AG04450 (cell line): ENCODE results near the gene GRM5. TPM values are rescaled to one million over a fixed set of nuclear protein-coding genes. Genes with fewer than 3 reads are reported as not detected.
"Not testable (repeated sequence)": the region's sequence is repeated elsewhere in the genome, so short reads cannot be mapped to it uniquely, and the experiment has no call there.

Experiments used
- CTCF ChIA-PET: fragments of 300-600, 350-600 bp; formaldehyde crosslinking; extraction: SDS; loops from one replicate; lab custom pipeline; 2022; ENCODE audit warnings: antibody characterized with exemption, inconsistent platforms; lab: Charles Lee
- POLR2A ChIA-PET: fragments of 350-600 bp; formaldehyde crosslinking; extraction: SDS; loops from one replicate; lab custom pipeline; 2021; ENCODE audit warnings: antibody characterized with exemption, inconsistent platforms; lab: Yijun Ruan, JAX
- DNase-seq: peaks from one replicate; pipeline ENCODE4 v3.0.0-alpha.2; 2011; ENCODE audit warnings: low read depth, low spot score
- H3K27ac ChIP-seq: one replicate; pipeline ENCODE4 v1.5.1; 2012; ENCODE audit warnings: low read depth, low read length, control low read depth
- H3K27me3 ChIP-seq: one replicate; pipeline ENCODE4 v1.6.0; 2012; ENCODE audit warnings: low read length; ENCODE audit not compliant: control insufficient read depth, insufficient read depth
- H3K4me3 ChIP-seq: 2 replicates; pipeline ENCODE4 v1.5.1; 2011; ENCODE audit warnings: mild to moderate bottlenecking, low read depth, low read length, control low read depth
- H3K9me3 ChIP-seq: 2 replicates; pipeline ENCODE4 v1.5.1; 2012; ENCODE audit warnings: low read length; ENCODE audit not compliant: control insufficient read depth, insufficient read depth
- polyA plus RNA-seq: library from polyadenylated mRNA; depleted of rRNA; stranded (reverse); fragments of >200 nt; gene quantifications from 2 replicates; pipeline ENCODE4 v1.2.3, GENCODE V29; 2011
- TF ChIP-seq, protein P1 (sequence below): IDR thresholded peaks from 2 replicates; pipeline ENCODE4 v1.5.1; 2011; ENCODE audit warnings: low read depth, low read length, control low read depth, inconsistent platforms

The GRM5 gene
- polyA plus RNA-seq, 1 experiment: 0.01 TPM

GRCh38 chr11:89061839-89062238 is 3.9 kb downstream of the GRM5 start:
- POLR2A ChIA-PET, DNase-seq, H3K27ac ChIP-seq, CTCF ChIA-PET, H3K4me3 ChIP-seq, H3K27me3 ChIP-seq, H3K9me3 ChIP-seq: not testable (repeated sequence)

DNA sequence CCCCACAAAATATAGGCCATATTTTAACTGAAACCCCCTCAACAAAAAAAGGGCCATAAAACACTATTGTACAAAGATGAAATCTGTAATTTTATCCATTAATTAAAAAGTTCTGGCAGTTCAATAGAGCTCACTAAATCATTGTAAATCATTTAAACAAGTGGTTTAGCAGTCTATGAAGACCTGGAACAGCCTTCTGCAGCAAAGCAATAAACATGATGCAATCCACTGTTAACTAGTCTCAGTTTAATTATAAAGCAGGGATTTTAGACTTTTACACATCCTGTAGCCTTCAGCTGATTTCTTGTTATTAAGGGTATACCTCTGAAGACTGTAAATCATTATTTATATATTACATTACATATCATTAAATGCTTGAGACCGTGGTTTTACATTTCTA is 8.4 kb downstream of the GRM5 start:
- H3K27ac ChIP-seq, H3K27me3 ChIP-seq, H3K4me3 ChIP-seq, CTCF ChIA-PET, DNase-seq, H3K9me3 ChIP-seq, POLR2A ChIA-PET: not testable (repeated sequence)

- POLR2A ChIA-PET: no interaction called here
- no peak overlapping the region for H3K4me3 ChIP-seq
- H3K27ac ChIP-seq: no peak overlapping the region
- no peaks in the 10 kb centered on the region for H3K27me3 ChIP-seq
- H3K9me3 ChIP-seq: no peaks in the 10 kb centered on the region
- TF ChIP-seq, protein P1, sequence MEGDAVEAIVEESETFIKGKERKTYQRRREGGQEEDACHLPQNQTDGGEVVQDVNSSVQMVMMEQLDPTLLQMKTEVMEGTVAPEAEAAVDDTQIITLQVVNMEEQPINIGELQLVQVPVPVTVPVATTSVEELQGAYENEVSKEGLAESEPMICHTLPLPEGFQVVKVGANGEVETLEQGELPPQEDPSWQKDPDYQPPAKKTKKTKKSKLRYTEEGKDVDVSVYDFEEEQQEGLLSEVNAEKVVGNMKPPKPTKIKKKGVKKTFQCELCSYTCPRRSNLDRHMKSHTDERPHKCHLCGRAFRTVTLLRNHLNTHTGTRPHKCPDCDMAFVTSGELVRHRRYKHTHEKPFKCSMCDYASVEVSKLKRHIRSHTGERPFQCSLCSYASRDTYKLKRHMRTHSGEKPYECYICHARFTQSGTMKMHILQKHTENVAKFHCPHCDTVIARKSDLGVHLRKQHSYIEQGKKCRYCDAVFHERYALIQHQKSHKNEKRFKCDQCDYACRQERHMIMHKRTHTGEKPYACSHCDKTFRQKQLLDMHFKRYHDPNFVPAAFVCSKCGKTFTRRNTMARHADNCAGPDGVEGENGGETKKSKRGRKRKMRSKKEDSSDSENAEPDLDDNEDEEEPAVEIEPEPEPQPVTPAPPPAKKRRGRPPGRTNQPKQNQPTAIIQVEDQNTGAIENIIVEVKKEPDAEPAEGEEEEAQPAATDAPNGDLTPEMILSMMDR: no peak
- DNase-seq: no peak
- CTCF ChIA-PET: no interaction called here
These were observed 13.6 kb downstream of the GRM5 start for GRCh38 chr11:89052220-89052619.

- H3K27me3 ChIP-seq, DNase-seq, H3K27ac ChIP-seq, CTCF ChIA-PET, H3K9me3 ChIP-seq, POLR2A ChIA-PET, H3K4me3 ChIP-seq: not testable (repeated sequence)
These were observed 18.6 kb downstream of the GRM5 start for GRCh38 chr11:89047159-89047558.

GRCh38 chr11:89043861-89044588 is 21.8 kb downstream of the GRM5 start:
- POLR2A ChIA-PET, H3K27ac ChIP-seq, H3K4me3 ChIP-seq, H3K9me3 ChIP-seq, H3K27me3 ChIP-seq, DNase-seq, CTCF ChIA-PET: not testable (repeated sequence)

- H3K4me3 ChIP-seq, POLR2A ChIA-PET, H3K27ac ChIP-seq, DNase-seq, H3K9me3 ChIP-seq, H3K27me3 ChIP-seq, CTCF ChIA-PET: not testable (repeated sequence)
These were observed 36.1 kb downstream of the GRM5 start for GRCh38 chr11:89029671-89030070.

DNA sequence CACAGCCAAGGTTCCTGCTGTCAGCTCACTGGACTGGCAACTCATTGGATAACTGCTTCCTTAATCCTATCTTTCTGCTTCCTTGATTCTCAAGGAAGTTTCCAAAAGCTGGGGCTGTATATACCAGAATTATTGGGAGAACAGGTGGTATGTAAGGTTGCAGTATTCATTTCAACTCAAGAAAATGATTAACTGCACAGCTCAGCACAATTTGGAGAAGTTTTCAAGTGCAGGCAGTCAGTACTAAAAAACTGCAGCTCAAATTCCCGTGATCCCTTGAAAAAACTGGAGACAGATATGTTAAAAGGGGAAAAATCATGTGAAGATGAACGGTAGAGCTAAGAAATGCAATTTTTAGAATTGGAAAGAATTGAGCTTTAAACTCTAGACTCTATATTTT is 44.4 kb downstream of the GRM5 start:
- CTCF ChIA-PET: no interaction called here
- POLR2A ChIA-PET: no interaction called here
- Histone ChIP-seq H3K4me3 (no peak overlapping the region), H3K27ac (no peak overlapping the region), H3K9me3 (no peaks in the 10 kb centered on the region), H3K27me3 (no peaks in the 10 kb centered on the region)
- no peak for DNase-seq
- TF ChIP-seq, protein P1: no peak

DNA sequence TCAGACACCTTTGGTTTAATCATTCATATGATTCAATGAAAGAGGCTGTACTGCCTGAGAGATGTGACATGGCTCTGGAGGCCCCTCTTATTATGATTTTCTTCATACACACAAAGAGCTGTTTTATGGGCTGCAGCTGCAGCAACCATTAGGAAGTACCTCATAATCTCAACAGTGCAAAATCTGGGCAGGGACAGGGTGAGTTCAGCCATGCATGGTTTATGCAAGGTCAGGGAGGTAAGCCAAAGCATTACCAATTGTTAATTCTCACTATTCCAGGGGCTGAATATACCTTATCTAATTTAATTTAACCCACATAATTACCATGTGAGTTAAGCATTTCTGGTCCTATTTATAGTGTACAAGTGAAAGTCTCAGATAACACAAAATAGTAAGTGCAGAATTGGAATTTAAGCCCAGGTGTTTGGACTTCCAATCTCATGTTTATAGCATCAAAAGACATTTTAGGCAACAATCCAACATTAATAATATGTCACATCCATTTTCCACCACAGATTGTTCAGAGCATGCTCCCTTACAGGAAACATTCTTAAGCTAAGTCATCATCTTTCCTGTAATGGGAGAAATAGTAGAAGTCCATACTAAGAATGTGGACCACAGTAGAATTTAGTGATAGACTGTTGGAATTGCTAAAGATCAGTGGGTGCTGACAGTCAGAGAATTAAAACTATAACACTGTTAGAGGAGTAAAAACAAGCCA is 45.8 kb downstream of the GRM5 start:
- H3K27me3 ChIP-seq, CTCF ChIA-PET, POLR2A ChIA-PET, H3K4me3 ChIP-seq, H3K9me3 ChIP-seq, H3K27ac ChIP-seq: not testable (repeated sequence)
- DNase-seq: peak; percentile 7
